Measurements from ENCODE around the gene POU2F2.

POU2F2 gene

GRCh38 chr19:42113641-42114348 is 18.5 kb downstream of the POU2F2 start:
- Histone ChIP-seq H3K4me2 (ENCODE audit: low read depth, low read length, poor library complexity, severe bottlenecking) (peak overlapping the region; percentile 62), H4K20me1 (ENCODE audit: low read depth, low read length) (no peaks in the 10 kb centered on the region), H2AFZ (ENCODE audit: low read depth, low read length, severe bottlenecking) (no peak overlapping the region), H3K9ac (ENCODE audit: low read length) (peak overlapping the region; percentile 47), H3K4me3 (ENCODE audit: insufficient read depth, low read length, poor library complexity, severe bottlenecking) (peak overlapping the region; percentile 17), H3F3A (ENCODE audit: insufficient read depth) (peaks cover 47% of the 10 kb centered on the region), H3K27me3 (ENCODE audit: low read length) (no peaks in the 10 kb centered on the region), H3K79me2 (ENCODE audit: insufficient read depth, low read length) (no peaks in the 10 kb centered on the region), H3K36me3 (ENCODE audit: low read length) (no peaks in the 10 kb centered on the region), H3K27ac (ENCODE audit: low read depth, low read length) (peak overlapping the region; percentile 96), H3K9me3 (ENCODE audit: insufficient read depth, low read length) (no peaks in the 10 kb centered on the region), H3K9me2 (replicated peaks; ENCODE audit: insufficient read depth, low read length) (no peaks in the 10 kb centered on the region)
- TF ChIP-seq, protein P1, sequence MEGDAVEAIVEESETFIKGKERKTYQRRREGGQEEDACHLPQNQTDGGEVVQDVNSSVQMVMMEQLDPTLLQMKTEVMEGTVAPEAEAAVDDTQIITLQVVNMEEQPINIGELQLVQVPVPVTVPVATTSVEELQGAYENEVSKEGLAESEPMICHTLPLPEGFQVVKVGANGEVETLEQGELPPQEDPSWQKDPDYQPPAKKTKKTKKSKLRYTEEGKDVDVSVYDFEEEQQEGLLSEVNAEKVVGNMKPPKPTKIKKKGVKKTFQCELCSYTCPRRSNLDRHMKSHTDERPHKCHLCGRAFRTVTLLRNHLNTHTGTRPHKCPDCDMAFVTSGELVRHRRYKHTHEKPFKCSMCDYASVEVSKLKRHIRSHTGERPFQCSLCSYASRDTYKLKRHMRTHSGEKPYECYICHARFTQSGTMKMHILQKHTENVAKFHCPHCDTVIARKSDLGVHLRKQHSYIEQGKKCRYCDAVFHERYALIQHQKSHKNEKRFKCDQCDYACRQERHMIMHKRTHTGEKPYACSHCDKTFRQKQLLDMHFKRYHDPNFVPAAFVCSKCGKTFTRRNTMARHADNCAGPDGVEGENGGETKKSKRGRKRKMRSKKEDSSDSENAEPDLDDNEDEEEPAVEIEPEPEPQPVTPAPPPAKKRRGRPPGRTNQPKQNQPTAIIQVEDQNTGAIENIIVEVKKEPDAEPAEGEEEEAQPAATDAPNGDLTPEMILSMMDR (IDR thresholded peaks at IDR 0.05; ENCODE audit: insufficient read depth, low read length, poor library complexity, severe bottlenecking): no peak
- TF ChIP-seq EZH2phosphoT487 (conservative IDR thresholded peaks at IDR 0.05; ENCODE audit: low read length): no peak

DNA sequence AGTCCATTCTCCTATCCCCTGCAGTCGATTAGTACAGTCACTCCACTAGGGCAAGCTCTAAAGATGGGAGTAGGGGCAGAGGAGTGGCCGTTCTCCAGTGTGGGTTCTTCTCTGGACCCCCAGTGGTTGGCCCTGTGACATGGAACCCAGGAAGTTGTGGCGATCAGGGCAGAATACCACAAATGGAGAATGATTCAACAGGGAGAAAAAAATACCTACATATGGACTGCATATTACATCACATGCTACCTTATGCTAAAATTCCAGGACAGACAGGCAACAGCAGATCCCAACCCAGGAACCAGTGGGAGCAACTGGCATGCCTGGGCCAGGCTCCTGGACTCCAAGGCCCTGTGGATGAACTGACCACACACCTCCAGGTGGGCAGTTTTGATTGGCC is 20.4 kb downstream of the POU2F2 start:
- no peaks in the 10 kb centered on the region for H4K20me1 ChIP-seq (ENCODE audit: low read depth, low read length)
- H2AFZ ChIP-seq (ENCODE audit: low read depth, low read length, severe bottlenecking): no peak overlapping the region
- H3K9ac ChIP-seq (ENCODE audit: low read length): no peak overlapping the region
- no peaks in the 10 kb centered on the region for H3K9me2 ChIP-seq (replicated peaks; ENCODE audit: insufficient read depth, low read length)
- H3F3A ChIP-seq (ENCODE audit: insufficient read depth): peaks cover 49% of the 10 kb centered on the region
- TF ChIP-seq, protein P1 (IDR thresholded peaks at IDR 0.05; ENCODE audit: insufficient read depth, low read length, poor library complexity, severe bottlenecking): no peak
- TF ChIP-seq EZH2phosphoT487 (conservative IDR thresholded peaks at IDR 0.05; ENCODE audit: low read length): no peak
- H3K79me2 ChIP-seq (ENCODE audit: insufficient read depth, low read length): peaks cover 5% of the 10 kb centered on the region; the same call in 1 of the 2 replicates
- H3K9me3 ChIP-seq (ENCODE audit: insufficient read depth, low read length): no peaks in the 10 kb centered on the region
- no peaks in the 10 kb centered on the region for H3K27me3 ChIP-seq (ENCODE audit: low read length)
- H3K4me3 ChIP-seq (ENCODE audit: insufficient read depth, low read length, poor library complexity, severe bottlenecking): no peak overlapping the region
- H3K36me3 ChIP-seq (ENCODE audit: low read length): no peaks in the 10 kb centered on the region
- H3K4me2 ChIP-seq (ENCODE audit: low read depth, low read length, poor library complexity, severe bottlenecking): no peak overlapping the region
- no peak overlapping the region for H3K27ac ChIP-seq (ENCODE audit: low read depth, low read length)

DNA sequence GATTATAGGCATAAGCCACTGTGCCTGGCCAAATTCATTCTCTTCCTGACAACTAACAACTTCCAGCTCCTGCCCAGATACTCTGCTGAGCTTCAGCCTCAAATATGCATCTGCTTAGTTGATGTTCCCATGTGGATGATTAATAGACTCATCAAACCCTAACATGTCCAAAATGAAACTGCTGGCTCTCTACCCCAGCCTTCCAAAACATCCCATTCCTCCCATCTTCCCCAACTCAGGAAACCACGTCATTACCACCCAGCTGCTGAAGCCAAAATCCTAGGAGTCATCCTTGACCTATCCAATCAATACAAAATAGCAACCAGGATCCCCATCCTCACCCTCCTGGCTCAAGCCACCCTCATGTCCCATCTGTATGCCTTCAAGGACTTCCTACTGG is 20.9 kb downstream of the POU2F2 start:
- TF ChIP-seq, protein P1 (IDR thresholded peaks at IDR 0.05; ENCODE audit: insufficient read depth, low read length, poor library complexity, severe bottlenecking): no peak
- TF ChIP-seq EZH2phosphoT487 (conservative IDR thresholded peaks at IDR 0.05; ENCODE audit: low read length): no peak
- Histone ChIP-seq H3K79me2 (ENCODE audit: insufficient read depth, low read length) (peaks cover 5% of the 10 kb centered on the region; the same call in 1 of the 2 replicates), H3K4me3 (ENCODE audit: insufficient read depth, low read length, poor library complexity, severe bottlenecking) (no peak overlapping the region), H3K9me3 (ENCODE audit: insufficient read depth, low read length) (no peaks in the 10 kb centered on the region), H3K9ac (ENCODE audit: low read length) (no peak overlapping the region), H4K20me1 (ENCODE audit: low read depth, low read length) (no peaks in the 10 kb centered on the region), H3K27me3 (ENCODE audit: low read length) (no peaks in the 10 kb centered on the region), H2AFZ (ENCODE audit: low read depth, low read length, severe bottlenecking) (no peak overlapping the region), H3F3A (ENCODE audit: insufficient read depth) (peaks cover 49% of the 10 kb centered on the region), H3K36me3 (ENCODE audit: low read length) (no peaks in the 10 kb centered on the region), H3K4me2 (ENCODE audit: low read depth, low read length, poor library complexity, severe bottlenecking) (no peak overlapping the region), H3K9me2 (replicated peaks; ENCODE audit: insufficient read depth, low read length) (no peaks in the 10 kb centered on the region), H3K27ac (ENCODE audit: low read depth, low read length) (no peak overlapping the region)
